IPS-NIHi7 (cell line): ENCODE results near the gene CCNH.
A peak's percentile ranks its signal among the peaks of the same experiment; 100 is the strongest.

Experiments
- DNase-seq: peaks from one replicate; pipeline ENCODE4 v3.0.0; 2012; ENCODE audit warnings: mixed read lengths; ENCODE audit errors: extremely low spot score

CCNH gene

DNA sequence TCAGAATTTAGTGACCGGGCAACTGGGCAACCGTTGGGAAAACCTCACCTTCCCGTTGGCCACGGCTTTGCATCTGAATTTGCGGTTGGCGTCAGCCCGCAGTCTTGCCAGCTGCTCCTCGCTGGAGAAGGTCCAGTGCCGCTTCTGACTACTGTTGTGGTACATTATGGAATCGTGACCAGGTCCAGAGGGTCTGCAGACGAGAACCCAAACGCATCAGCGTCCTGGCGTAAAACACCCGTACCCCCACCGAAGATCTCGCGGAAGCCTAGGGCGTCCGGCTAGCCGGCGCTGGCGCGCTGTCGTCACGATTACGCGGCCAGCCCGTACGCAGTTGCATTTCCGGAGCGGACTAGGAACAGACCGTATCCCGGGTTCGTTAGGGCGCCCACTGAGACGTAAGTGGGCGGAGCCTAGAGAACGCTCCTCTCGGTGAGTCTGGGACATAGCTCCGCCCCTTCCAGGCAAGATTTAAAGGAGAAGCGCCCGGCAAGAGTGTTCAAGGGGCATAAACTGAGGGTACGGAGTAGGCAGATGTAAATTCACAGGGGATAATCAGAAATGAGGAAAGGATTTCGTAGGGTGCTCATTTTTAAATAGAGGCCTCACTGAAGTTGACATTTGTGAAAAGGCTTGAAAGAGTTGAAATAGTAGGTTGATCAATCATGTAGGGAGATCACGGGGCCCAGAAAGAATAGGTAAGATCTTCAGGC, at the start of gene CCNH:
CCNH (minus strand) TSS at position 301 of the 713 bp plus-strand sequence; CDS start at position 165, 136 bp downstream.
- peak; percentile 97 for DNase-seq

DNA sequence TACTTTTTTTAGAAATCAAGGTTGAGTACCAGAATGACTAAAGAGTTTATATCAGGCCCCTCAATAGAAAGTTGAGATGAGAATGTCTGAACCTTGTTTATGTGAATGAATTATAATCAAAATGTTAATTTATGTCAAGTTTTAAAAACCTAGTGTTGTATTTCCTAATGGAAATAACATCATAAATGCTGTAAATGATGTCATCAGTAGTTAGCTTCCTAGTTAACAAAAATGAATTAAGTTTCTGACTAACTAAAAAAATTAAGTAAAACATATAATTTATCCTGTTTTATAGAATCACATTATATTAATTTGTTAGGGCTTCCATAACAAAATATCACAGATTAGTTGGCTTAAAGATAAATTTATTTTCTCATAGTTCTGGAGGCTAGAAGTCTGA, 45.0 kb upstream of the CCNH start:
- DNase-seq = no peak

DNA sequence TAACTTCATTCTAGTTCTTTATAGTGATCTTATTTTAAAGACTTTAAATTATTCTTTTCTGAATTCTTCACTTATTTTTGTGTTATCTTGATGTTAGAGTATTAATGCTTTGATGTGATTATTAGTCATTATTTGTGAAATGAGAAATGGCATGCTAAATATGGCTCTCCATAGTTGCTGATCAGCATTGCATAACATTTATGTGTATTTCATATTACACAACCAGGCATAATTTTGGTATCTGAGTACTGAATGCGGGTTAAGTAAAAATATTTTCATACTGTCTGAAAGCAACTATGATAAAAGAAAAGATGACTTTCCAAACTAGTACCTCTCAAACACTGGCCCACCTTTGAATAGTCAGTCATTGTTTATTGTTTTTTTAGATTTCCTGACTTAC, 41.1 kb upstream of the CCNH start:
- DNase-seq = no peak

DNA sequence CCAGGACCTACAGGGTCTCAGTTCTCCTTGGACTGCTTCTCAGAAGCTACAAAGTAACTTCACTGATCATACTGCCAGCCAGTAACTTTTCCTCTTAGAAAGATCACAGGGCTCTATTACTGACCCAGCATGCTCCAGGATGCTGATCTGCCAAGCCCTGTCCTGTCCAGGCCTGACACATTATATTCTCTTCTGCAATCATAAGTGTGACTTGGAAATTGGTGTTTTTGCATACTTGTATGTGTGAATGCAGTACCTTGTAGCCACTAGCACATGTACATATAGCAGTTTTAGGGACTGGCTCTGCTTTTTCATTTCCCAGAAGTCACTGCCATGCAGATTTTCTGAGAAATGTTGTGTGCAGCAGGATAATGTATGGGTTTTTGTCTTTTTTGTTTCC, 40.1 kb upstream of the CCNH start:
- DNase-seq = no peak

DNA sequence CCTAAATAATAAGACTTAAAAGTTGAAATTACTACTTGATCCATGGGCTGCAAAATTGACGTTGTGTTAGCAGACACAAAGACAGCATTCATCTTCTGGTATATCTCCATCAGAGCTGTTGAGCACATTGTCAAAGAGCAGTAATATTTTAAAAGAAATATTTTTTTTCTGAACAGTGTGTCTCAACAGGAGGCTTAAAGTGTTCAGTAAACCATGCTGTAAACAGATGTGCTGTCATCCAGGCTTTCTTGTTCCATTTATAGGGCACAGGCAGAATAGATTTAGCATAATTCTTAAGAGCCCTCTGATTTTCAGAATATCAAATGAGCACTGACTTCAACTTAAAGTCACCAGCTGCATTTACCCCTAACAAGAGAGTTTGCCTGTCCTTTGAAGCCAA, 29.7 kb upstream of the CCNH start:
- DNase-seq = no peak

DNA sequence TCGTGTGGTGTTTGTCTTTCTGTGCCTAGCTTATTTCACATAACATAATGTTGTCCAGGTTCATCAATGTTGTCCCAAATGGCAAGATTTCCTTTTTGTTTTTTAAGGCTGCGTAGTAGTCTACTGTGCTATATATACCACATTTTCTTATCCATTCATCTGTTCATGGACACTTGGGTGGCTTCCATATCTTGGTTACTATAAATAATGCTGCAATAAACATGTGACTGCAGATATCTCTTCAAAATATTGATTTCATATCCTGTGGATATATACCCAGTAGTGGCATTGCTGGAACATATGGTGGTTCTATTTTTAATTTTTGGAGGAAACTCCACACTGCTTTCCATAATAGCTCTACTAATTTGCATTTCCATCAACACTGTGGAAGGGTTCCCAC, 25.5 kb upstream of the CCNH start:
- no peak for DNase-seq

DNA sequence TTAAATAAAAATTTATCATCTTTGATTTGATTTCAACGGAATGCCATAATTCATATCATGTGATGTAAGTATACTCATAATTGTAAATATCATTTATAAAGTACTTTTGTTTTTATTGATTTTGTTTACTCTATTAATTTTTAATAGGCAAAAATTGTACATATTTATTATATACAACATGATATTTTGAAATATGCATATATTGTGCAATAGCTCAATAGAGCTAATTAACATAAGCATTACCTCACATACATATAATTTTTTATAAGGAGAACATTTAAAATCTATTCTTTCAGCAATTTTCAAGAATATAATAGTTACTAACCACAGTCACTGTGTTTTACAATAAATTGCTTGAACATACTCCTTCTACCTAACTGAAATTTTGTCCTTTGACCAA, 25.0 kb upstream of the CCNH start:
- no peak for DNase-seq

DNA sequence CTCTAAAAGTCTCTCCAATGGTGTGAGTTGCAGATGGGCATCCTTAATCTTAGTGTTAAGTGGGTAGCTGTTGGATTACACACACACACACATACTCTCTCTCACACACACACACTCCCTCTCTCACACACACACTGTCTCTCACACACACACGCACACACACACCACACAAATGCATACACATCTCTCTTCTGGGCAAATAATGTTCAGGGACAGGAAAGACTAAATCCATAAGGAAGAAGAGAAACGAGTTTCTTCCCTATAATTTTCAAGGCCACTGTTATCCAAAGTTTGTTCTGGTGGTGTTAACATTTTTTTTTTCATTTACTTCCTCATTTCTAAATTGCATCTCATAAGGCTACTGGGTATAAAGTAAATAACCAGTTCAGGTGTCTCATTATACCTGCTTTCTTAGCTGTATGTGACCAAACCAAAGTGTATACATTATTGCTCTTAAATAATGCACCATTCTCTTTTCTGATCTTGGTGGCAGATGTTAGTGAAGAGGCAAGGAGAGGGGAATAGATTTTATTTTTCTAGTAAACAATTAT, 22.5 kb upstream of the CCNH start:
- DNase-seq = no peak

DNA sequence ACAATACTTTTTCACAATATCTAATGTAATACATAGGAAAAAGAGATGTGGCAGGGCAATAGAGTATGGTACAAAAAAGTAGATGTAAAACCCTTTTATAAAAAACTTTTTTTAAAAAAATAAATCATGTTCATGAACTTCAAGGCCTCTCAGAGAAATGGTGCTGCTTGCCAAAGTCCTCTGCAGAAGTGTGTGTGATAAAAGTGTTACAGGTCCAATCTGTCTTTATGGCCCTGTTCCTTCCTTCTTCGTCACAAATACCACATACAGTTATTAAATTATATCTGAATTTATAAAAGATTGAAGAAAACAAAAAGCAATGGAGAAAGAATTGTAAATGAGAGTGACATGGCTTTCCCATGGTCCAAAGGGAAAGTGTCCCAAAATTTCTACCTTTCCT, 21.7 kb upstream of the CCNH start:
- DNase-seq = no peak

DNA sequence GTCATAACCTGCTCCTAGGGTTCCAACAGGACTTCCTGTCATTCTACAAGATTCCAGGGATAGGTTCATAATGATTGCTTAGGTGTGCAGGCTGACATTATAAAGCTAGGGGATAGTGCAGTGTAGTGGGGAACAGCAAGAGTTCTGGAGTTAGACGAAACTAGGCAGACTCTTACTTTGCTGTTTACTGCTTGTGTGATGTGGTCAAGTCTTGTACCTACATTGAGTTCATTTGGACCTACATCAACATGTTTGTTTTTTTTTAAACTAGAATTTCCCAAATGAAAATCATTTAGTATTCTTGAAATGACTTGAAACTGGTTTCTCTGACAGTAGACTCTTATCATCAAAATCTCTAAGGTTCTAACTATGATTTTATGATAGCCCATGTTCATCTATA, 21.2 kb upstream of the CCNH start:
- DNase-seq = no peak

DNA sequence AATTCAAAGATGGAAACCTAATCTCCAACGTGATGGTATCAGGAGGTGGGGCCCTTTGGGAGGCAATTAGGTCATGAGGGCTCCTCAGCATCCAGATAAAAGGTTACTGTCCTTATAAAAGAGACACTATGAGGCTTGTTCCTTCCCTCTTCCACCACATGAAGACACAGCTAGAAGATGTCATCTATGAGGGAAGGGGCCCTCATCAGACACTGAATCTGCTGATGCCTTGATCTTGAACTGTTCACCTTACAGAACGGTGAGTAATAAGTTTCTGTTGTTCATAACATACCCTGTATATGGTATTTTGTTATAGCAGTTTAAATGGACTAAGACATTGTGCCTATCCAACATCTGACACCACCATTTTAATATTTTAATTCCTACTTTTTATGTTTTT, 19.7 kb upstream of the CCNH start:
- DNase-seq = no peak

DNA sequence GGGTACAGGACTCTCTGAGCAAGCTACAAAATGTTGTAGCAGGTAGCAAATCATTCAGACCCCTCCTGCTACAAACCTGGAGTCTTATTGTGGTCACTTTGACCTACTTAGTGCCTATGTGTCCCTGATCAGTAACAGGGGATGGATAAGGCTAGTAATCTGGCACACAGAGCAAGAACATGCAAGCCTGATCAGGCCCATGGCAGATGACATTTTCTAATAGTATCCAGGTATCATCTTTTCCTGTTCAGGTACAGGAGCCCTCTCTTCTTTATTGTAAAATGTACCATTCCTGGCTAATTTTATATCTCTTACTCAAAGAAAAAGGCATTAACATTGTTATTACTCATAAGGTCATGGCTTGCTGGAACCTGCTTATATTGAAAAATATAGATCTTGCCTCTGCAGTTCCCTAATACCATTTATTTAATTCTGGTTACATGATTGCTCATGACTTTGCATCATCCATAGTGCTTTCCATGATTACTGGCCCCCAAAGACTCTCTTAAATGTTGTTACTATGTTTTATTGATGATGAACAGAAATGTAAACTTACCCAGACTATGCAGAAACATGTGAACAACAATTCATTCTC, 18.2 kb upstream of the CCNH start:
- DNase-seq = no peak

DNA sequence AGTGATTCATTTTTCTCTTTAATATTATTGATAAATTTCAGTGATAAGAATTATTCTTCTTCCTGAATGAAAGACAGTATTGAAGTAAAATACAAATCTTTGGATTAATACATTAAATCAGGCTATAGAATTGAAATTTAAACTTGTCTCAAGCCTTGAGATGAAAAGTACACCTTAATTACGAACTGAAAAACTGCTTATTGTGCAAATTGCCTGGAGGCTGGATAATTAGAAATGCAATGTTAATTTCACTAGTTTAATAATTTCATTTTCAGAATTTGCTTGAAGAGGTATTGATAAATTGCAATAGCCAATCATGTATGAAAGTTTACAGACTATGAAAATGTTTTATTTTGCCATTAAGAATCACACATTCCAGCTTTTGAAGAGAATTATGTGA, 11.0 kb upstream of the CCNH start:
- no peak for DNase-seq

DNA sequence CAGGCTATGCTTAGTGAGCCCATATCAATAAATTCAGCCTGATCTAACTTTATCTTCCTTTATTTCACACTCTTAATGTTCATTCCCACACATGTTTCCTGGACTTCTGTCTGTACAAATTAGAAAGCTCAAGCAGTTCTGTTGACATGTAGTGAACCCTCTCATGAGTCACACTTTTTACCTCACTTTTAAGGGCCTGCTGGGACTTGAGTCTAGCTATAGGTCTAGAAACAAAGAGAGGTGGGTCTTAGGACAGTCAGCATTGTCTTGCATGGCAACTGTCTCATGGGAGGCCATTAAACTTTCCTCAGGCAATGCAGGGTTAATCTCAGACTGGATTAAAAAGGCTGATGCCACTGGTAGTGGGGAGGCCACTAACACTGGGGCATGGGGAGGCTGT, 8.6 kb upstream of the CCNH start:
- DNase-seq = no peak

DNA sequence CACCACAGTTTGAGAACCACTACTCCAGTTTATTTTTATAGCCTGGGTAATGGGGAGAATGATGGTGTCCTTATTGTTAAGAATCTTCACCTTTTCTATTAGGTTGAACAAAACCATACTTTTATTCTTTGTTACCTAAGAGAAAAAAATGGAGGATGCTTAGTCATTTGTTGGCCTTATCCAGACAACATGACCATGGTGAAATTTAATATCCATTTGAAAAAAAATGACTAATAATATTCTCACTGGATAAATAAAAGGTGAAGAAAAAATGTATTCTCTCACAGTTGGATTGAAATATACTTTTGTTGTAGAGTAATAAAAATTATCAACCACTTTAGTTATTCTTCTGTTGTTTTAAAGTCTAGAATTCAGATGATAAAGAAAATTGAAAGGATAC, 5.8 kb upstream of the CCNH start:
- DNase-seq = no peak

DNA sequence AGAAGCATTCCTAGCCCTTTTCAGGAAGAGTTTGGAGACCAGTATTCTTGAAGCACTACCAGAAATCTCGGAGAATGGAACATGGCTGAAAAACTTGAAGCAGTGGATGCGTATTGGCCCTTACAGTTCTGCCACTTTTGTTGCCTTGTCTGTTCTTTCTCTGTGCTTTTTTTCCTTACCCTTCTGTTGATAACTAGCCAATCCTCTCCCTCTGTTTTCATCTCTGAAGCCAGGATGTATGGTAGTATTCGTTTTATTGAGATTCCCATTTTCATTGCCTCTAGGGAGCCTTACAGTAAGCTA, 564 bp upstream of the CCNH start:
- DNase-seq = peak; percentile 12

DNA sequence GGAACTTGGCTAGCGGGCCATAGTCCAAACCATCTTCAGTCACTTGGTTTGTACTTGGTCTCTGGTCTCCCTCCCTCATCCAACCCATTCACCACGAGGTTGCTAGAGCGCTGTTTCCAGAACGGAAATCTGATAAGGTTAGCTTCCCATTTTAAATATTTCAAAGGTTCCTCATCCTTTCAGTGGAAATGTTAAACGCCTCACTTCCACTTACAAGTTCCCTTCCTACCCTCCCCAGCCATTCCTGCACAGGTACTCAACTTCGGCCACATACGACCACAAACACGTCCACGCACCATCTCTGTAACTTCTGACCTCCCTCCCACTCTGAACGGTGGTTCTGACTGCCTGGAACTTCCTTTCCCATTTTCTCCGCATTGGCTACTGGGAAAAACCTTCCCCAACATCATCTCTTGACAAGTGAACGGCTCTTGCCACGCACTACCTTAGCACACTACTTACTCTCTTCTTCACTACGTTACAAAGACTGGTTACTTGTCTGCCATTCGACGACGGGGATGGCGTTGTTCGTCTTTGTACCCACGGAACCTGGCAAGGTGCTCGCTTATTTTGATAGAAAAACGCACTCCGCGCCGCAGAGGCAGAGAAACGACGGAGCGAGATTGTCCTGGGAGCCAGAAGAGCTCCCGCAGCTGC, 629 bp downstream of the CCNH start:
- peak; percentile 16 for DNase-seq

DNA sequence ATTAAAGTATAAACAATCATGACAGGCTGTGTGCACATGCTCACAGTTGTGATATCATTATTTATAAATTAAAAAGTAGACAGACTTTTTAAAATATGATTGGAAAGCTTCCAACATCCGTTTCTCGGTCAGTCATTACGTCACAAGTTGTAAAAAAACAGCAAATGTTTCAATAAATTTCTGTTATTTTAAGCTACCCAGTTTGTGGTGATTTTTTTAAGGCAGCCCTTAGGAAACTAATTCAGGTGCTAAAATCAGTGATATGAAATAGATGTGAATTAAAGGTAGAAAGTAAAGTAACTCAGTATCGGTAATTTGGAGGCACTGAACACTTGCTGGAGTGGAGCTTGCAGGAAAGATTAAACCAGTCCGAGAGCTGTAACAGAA, 1.2 kb downstream of the CCNH start:
- DNase-seq = no peak

DNA sequence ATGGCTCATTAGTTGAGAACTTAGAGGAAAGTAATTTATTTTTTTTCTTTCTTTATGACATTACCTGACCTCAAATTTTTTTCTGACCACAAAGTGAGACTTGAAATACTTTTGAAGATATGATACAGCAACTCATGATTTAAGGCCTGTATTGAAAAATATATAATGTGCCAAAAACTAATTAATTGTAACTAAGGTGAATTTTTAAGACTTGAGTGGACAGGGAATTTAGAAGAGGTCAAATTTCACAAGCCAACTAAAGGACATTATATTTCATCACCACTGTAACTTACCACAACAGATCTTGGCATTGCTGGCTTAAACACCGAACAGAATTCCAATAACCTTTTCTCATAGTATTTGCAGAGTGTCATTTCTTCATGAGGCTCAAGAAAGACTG, 1.8 kb downstream of the CCNH start:
- DNase-seq = no peak

DNA sequence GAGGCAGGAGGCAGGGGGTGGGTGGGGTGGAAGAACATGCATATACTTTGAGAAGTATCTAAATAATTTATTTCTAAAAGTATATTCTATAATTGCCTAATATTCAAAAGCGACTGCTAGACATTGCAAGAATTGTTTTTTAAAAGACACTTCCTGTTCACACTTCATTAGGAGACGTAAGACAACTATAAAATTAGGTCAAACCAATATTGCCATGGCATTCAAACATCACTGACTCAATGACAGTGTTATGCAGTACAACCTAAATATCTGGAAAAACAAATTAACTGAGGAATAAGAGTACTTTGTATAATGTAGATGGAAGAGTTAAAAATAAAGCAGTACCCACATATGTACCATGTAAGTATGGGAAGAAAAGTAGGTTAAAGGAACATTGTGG, 4.5 kb downstream of the CCNH start:
- no peak for DNase-seq

DNA sequence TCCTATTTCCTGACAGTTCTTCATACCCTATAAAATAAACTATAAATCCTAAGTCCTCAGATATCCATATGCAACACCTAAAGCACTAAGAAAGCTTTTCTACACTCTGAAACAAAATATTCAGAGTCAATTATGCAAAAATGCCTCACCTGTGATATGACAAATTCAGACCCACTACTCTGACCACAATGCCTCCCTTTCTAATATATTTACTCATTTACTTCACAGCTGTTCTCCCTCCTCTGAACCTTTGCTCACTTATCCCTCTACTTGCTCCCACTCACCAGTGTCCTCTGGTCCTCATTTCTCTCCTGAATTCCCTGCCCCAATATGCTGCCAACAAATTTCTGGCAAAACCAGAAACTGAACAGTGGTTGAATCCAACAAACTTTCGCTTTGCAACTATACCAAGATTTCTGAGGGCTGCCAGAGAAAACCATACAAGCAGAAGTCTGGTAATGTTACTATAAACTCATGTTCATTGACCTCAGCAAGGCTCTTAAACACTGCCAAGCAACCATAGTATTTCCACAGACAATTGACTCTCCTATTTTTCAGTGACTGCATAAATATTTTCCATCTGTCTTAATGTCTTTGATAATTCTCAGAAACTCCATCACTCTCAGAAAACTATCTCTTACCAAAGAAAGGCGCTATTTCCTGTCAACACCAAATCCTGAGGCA, 7.1 kb downstream of the CCNH start:
- DNase-seq = no peak

DNA sequence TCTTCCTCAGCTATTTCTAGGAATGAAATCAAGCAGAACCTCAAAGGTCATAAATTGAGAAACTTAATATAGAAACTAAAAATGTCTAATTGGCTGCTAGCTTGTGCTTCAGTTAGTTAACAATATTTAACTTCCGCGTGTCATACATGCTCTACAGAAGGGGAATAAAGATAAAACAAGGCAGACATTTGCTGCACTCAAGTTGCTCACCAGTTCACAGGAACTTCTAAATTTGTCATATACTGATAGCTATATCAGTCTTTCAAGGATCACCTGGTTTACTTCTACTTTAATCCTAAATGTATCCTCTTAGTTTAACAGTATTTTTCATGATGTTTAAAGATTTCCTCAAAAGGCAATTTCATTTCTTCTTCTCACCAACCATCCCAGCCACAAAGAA, 8.4 kb downstream of the CCNH start:
- no peak for DNase-seq

DNA sequence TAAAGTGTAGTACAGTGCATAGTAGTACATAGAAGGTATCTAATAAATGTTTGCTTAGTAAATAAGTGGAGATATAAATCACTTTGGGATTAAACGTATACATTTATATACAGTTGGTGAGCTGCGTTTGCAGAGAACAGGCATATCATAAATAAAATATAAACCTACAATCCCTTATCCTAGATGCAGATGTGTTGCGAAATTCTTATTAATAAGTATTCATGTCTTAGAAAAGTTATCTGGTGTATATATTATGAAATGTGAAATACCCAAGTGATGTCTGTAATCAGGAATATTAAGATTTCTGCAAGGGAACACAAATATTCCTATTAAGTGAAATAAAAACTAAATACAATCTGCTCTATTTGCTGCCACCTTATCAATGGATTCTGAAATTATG, 8.8 kb downstream of the CCNH start:
- no peak for DNase-seq
